Vagina (tissue), 2 donors: ENCODE results near the gene WWOX. TPM values are rescaled to one million over a fixed set of nuclear protein-coding genes. Genes with fewer than 3 reads are reported as not detected.

Experiments
- DNase-seq, 2 donors: peaks; one replicate each; pipeline ENCODE4 v3.0.0-alpha.2; 2017; ENCODE audit errors: extremely low spot score in 2 of 2
- H3K27ac ChIP-seq: fragments of 200-600 bp; sonication (generic); one replicate; pipeline ENCODE4 v1.5.1; 2019
- H3K27me3 ChIP-seq: fragments of 200-600 bp; sonication (generic); one replicate; pipeline ENCODE4 v1.5.1; 2019
- H3K36me3 ChIP-seq, 2 donors: fragments of 200-600 bp; sonication (generic); one replicate each; pipeline ENCODE4 v1.5.1; 2017 to 2019
- H3K4me1 ChIP-seq: fragments of 200-600 bp; sonication (generic); one replicate; pipeline ENCODE4 v1.5.1; 2019
- H3K4me3 ChIP-seq, 2 donors: fragments of 200-600 bp; sonication (generic); 1 replicate in 1 of 2; 2 replicates in 1 of 2; pipeline ENCODE4 v1.5.1; 2016 to 2019
- H3K9me3 ChIP-seq: fragments of 200-600 bp; sonication (generic); one replicate; pipeline ENCODE4 v1.5.1; 2019
- CTCF ChIP-seq, 3 experiments: fragments of 450-650 bp in 2 of 3; fragments of 200-600 bp in 1 of 3; sonication (generic) in 1 of 3; IDR thresholded peaks; one replicate each; pipeline ENCODE4 v1.5.1; 2017 to 2019; ENCODE audit warnings: antibody characterized with exemption in 3 of 3, mild to moderate bottlenecking in 2 of 3, moderate library complexity in 2 of 3
- POLR2A ChIP-seq, 2 donors: fragments of 450-650 bp; IDR thresholded peaks; one replicate each; pipeline ENCODE4 v1.6.1; 2017; ENCODE audit warnings: antibody characterized with exemption in 2 of 2, mild to moderate bottlenecking in 2 of 2, moderate library complexity in 2 of 2
- POLR2AphosphoS5 ChIP-seq, 2 donors: sonication (generic); formaldehyde crosslinking; IDR thresholded peaks; one replicate each; pipeline ENCODE4 v1.9.0; 2017; ENCODE audit warnings: antibody characterized with exemption in 2 of 2, mild to moderate bottlenecking in 2 of 2, low read depth in 1 of 2; ENCODE audit not compliant: insufficient read depth in 1 of 2
- intact Hi-C: fragments of 100-400 bp; cut with DNase I; formaldehyde crosslinking; loops from one replicate; pipeline ENCODE4 v1.15.1; 2023
- total RNA-seq: library from RNA; depleted of rRNA; stranded (reverse); fragments of >200 nt; gene quantifications from one replicate; pipeline ENCODE4 v1.2.3, GENCODE V29; 2016

The WWOX gene
- total RNA-seq, 1 donor from 2014 or later = 33.1 TPM

- Histone ChIP-seq H3K36me3 (peaks cover 0 to 5% of the 10 kb centered on the region in 2 donors), H3K27me3 (no peaks in the 10 kb centered on the region), H3K4me3 (peak overlapping the region in 1 of 2 donors; percentile 6), H3K4me1 (peaks cover 16% of the 10 kb centered on the region), H3K27ac (no peak overlapping the region), H3K9me3 (no peaks in the 10 kb centered on the region)
- DNase-seq = no peak
- peak; percentile 54 to 69 (median 58) for TF ChIP-seq CTCF (IDR thresholded peaks at IDR 0.05)
- TF ChIP-seq POLR2A (IDR thresholded peaks at IDR 0.05) = no peak
- peak in 1 of 2 donors; percentile 76 for TF ChIP-seq POLR2AphosphoS5 (IDR thresholded peaks at IDR 0.05; ENCODE audit: insufficient read depth in 1 of 2, low read depth in 1 of 2)
- intact Hi-C loops = loop anchor here (10.0 kb wide), 2 partner anchors 112 to 1482 kb away; partner anchors contain the start of gene MAF
Observed at GRCh38 chr16:78122774-78123315, 23.4 kb downstream of the WWOX start.

GRCh38 chr16:78125112-78125844 is 25.8 kb downstream of the WWOX start:
- Histone ChIP-seq H3K9me3 (no peaks in the 10 kb centered on the region), H3K36me3 (no peaks in the 10 kb centered on the region), H3K4me3 (no peak overlapping the region), H3K4me1 (peaks cover 27% of the 10 kb centered on the region), H3K27me3 (no peaks in the 10 kb centered on the region), H3K27ac (no peak overlapping the region)
- TF ChIP-seq POLR2A (IDR thresholded peaks at IDR 0.05) (no peak), CTCF (IDR thresholded peaks at IDR 0.05) (no peak), POLR2AphosphoS5 (IDR thresholded peaks at IDR 0.05; ENCODE audit: insufficient read depth in 1 of 2, low read depth in 1 of 2) (no peak)
- intact Hi-C loops = loop anchor here (5.0 to 10.0 kb wide), 3 partner anchors 110 to 1480 kb away; partner anchors contain the start of gene MAF
- no peak for DNase-seq

GRCh38 chr16:78126662-78127061 is 27.2 kb downstream of the WWOX start:
- H3K9me3 ChIP-seq = no peaks in the 10 kb centered on the region
- no peak overlapping the region for H3K4me3 ChIP-seq
- peaks cover 27% of the 10 kb centered on the region for H3K4me1 ChIP-seq
- no peak overlapping the region for H3K27ac ChIP-seq
- intact Hi-C loops = loop anchor here (5.0 to 10.0 kb wide), 3 partner anchors 108 to 1478 kb away; partner anchors contain the start of gene MAF
- DNase-seq = no peak
- TF ChIP-seq POLR2A (IDR thresholded peaks at IDR 0.05) (no peak), POLR2AphosphoS5 (IDR thresholded peaks at IDR 0.05; ENCODE audit: insufficient read depth in 1 of 2, low read depth in 1 of 2) (no peak), CTCF (IDR thresholded peaks at IDR 0.05) (no peak)
- H3K36me3 ChIP-seq = no peaks in the 10 kb centered on the region
- no peaks in the 10 kb centered on the region for H3K27me3 ChIP-seq

GRCh38 chr16:78127130-78127529 is 27.7 kb downstream of the WWOX start:
- Histone ChIP-seq H3K9me3 (no peaks in the 10 kb centered on the region), H3K27me3 (no peaks in the 10 kb centered on the region), H3K4me3 (no peak overlapping the region), H3K36me3 (no peaks in the 10 kb centered on the region), H3K4me1 (peaks cover 27% of the 10 kb centered on the region), H3K27ac (no peak overlapping the region)
- DNase-seq = no peak
- intact Hi-C loops = loop anchor here (5.0 to 10.0 kb wide), 3 partner anchors 108 to 1478 kb away; partner anchors contain the start of gene MAF
- no peak for TF ChIP-seq CTCF (IDR thresholded peaks at IDR 0.05)
- TF ChIP-seq POLR2AphosphoS5 (IDR thresholded peaks at IDR 0.05; ENCODE audit: insufficient read depth in 1 of 2, low read depth in 1 of 2) = no peak
- no peak for TF ChIP-seq POLR2A (IDR thresholded peaks at IDR 0.05)
